Thymus (tissue), 11 donors: ENCODE results near the gene CYSLTR2. TPM values are rescaled to one million over a fixed set of nuclear protein-coding genes. Genes with fewer than 3 reads are reported as not detected.

Source experiments
- DNase-seq, 9 donors: peaks; one replicate each; pipeline ENCODE4 v3.0.0-alpha.2; 2013; ENCODE audit warnings: low spot score in 9 of 9, low read depth in 6 of 9, missing footprints in 1 of 9
- H3K27ac ChIP-seq, 2 donors: one replicate each; pipeline ENCODE4 v1.5.1; 2013; ENCODE audit warnings: control low read depth in 1 of 2, low read depth in 1 of 2, low read length in 1 of 2, mild to moderate bottlenecking in 1 of 2, moderate library complexity in 1 of 2
- H3K27me3 ChIP-seq, 2 donors: one replicate each; pipeline ENCODE4 v1.5.1; 2013; ENCODE audit warnings: low read length in 1 of 2; ENCODE audit not compliant: control insufficient read depth in 2 of 2, insufficient read depth in 1 of 2
- H3K36me3 ChIP-seq, 2 donors: one replicate each; pipeline ENCODE4 v1.5.1; 2013; ENCODE audit warnings: low read length in 1 of 2, mild to moderate bottlenecking in 1 of 2, moderate library complexity in 1 of 2; ENCODE audit not compliant: control insufficient read depth in 2 of 2, insufficient read depth in 2 of 2
- H3K4me1 ChIP-seq, 2 donors: one replicate each; pipeline ENCODE4 v1.5.1; 2013; ENCODE audit warnings: low read length in 2 of 2; ENCODE audit not compliant: control insufficient read depth in 2 of 2, insufficient read depth in 2 of 2
- H3K4me3 ChIP-seq, 2 donors: one replicate each; pipeline ENCODE4 v1.5.1; 2013; ENCODE audit warnings: low read length in 2 of 2, control low read depth in 1 of 2, mild to moderate bottlenecking in 1 of 2
- H3K9me3 ChIP-seq, 2 donors: one replicate each; pipeline ENCODE4 v1.5.1; 2013; ENCODE audit warnings: low read length in 1 of 2, mild to moderate bottlenecking in 1 of 2; ENCODE audit not compliant: control insufficient read depth in 2 of 2, insufficient read depth in 1 of 2
- WGBS: extraction: QIAGEN DNeasy Blood & Tissue Kit; methylation state at CpG from one replicate; pipeline ENCODE4 v1.1.7; 2013; 5-methylcytosine and 5-hydroxymethylcytosine counted together
- polyA plus RNA-seq: library from polyadenylated mRNA; stranded (reverse); fragments of 200-250 nt; gene quantifications from one replicate; pipeline ENCODE4 v1.2.3, GENCODE V29; 2013
- total RNA-seq: library from RNA; stranded (reverse); fragments of 120-200 nt; gene quantifications from one replicate; pipeline ENCODE4 v1.2.4, GENCODE V29; 2013
- donor health status: healthy.

CYSLTR2 gene
- total and polyA plus RNA-seq, 2 donors, result 1.9 to 2.2 TPM

DNA sequence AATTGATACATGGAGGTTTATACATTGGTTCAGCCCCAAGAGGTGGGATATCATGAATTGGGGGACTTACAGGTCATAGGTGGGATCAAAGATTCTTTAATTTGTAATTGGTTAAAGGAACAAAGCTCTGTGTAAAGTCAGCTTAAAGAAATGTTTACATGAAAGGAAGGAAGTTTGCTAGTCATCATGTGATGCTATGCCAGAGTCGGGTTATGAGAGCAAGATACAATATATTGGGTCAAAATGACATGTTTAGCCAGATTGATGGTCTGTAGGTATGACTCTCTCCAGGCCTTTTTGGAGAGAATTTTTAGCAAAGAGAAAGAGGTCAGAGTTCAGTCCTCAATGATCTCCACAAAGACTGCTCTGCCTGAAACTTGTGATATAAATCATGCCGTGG is 5.3 kb upstream of the CYSLTR2 start:
- DNase-seq, result peak in 1 of 9 donors; percentile 18
- Histone ChIP-seq H3K27me3 (no peaks in the 10 kb centered on the region), H3K9me3 (no peaks in the 10 kb centered on the region), H3K4me1 (peaks cover 0 to 5% of the 10 kb centered on the region in 2 donors), H3K36me3 (no peaks in the 10 kb centered on the region), H3K4me3 (no peak overlapping the region), H3K27ac (no peak overlapping the region)
- WGBS, result 67% methylated on average over 2 of the region's 2 CpGs

DNA sequence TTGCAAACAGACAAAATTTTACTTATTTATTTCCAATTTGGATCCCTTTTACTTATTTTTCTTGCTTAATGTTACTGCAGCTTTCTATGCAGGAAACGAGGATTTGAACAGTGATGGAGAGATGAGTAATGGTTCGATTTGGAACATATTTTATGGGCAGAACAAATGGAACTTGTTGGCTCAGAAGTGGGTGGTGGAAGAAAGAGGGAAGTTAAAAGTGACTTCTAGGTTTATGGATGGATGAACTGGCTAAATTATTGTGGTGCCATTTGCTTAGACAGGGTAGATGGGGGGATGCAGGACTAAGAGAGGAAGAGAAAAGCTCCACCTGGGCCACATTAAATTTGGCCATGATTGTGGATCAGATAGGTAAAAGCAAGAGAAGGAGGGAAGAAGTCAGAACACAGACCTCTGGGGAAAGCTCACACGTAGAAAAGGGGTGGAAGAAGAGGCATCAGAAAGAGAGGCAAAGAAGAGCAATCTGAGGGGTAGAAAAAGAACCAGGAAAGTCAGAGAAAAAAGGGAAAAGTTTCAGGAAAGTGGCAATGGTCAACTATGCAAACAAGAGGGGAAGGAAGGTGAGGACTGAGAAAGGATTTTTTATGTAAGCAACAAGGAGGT is 768 bp upstream of the CYSLTR2 start:
- WGBS, result 83% methylated on average over 3 of the region's 3 CpGs
- H3K27ac ChIP-seq, result peak overlapping the region in 1 of 2 donors; percentile 84
- no peaks in the 10 kb centered on the region for H3K9me3 ChIP-seq

DNA sequence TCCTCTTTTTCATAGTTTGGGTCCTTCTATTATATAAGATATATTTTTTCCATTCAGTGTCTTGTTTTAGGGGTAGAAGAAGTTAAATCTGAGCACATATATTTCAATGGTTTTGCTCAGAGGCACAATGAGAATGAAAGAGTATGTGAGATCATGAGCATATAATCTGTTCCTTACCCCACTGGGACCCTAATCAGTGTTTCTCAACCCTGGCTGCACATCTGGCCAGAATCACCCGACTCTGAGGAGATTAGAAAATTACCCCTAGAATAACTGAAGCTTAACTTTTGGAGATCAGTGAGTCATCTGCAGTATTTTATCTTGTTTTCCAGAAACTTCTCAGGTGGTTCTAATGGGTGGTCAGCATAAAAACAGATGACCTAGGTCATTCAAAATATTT is 782 bp downstream of the CYSLTR2 start:
- no peaks in the 10 kb centered on the region for H3K9me3 ChIP-seq
- DNase-seq, result no peak
- no peaks in the 10 kb centered on the region for H3K36me3 ChIP-seq
- no peaks in the 10 kb centered on the region for H3K27me3 ChIP-seq
- H3K4me3 ChIP-seq, result no peak overlapping the region
- whole genome bisulfite sequencing, result 80% methylated on average over 1 of the region's 1 CpG
- peaks cover 3 to 8% of the 10 kb centered on the region in 2 donors for H3K4me1 ChIP-seq
- H3K27ac ChIP-seq, result peak overlapping the region in 1 of 2 donors; percentile 41

More for the DNA sequence above, 768 bp upstream of the CYSLTR2 start:
- Histone ChIP-seq H3K4me1 (peaks cover 3 to 8% of the 10 kb centered on the region in 2 donors), H3K36me3 (no peaks in the 10 kb centered on the region), H3K27me3 (no peaks in the 10 kb centered on the region), H3K4me3 (no peak overlapping the region)
- DNase-seq, result no peak

DNA sequence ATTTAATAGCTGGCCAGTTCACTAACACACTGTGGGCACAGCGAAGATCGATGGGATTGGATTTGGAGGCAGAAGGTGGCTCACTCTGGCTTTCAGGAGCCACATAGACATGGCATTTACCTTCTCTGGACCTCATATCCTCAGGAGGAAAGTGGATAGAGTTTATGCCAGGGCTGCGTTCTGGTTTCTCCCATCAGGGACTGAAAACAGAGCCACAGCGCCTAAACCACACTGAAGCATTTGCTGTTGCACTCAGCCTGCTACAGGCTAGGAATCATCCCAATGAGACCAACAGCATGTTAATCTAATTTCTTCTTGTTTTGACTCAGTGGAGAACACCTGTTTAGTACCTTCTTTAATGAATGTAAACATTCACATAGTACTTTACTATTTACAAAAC is 1.6 kb downstream of the CYSLTR2 start:
- no peak overlapping the region for H3K4me3 ChIP-seq
- H3K27ac ChIP-seq, result no peak overlapping the region
- no peaks in the 10 kb centered on the region for H3K36me3 ChIP-seq
- H3K27me3 ChIP-seq, result no peaks in the 10 kb centered on the region
- no peak for DNase-seq
- 96% methylated on average over 4 of the region's 4 CpGs for WGBS
- no peaks in the 10 kb centered on the region for H3K9me3 ChIP-seq
- peaks cover 3 to 8% of the 10 kb centered on the region in 2 donors for H3K4me1 ChIP-seq

DNA sequence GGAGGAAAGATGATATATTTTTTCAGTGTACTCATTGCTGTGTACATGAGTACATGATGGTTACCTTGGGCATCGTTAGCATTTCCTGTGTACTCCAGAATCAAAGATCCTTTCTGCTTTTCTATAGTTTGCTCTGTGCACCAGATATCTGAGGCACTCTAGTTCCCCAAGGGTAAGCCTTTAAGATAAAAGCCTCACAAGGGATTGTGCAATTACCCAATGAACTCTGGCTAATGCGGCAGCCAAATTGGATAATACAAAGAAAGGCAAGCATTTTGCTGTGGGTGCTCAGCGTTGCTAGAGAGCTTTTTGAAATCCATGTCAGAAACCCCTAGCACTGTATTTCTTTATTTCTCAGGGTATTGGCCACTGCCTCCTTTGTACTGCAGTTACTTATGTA is 2.9 kb downstream of the CYSLTR2 start:
- Histone ChIP-seq H3K27me3 (no peaks in the 10 kb centered on the region), H3K27ac (no peak overlapping the region), H3K4me1 (peaks cover 3 to 8% of the 10 kb centered on the region in 2 donors), H3K4me3 (no peak overlapping the region), H3K9me3 (no peaks in the 10 kb centered on the region), H3K36me3 (no peaks in the 10 kb centered on the region)
- DNase-seq, result no peak
- WGBS, result 91% methylated on average over 3 of the region's 3 CpGs

DNA sequence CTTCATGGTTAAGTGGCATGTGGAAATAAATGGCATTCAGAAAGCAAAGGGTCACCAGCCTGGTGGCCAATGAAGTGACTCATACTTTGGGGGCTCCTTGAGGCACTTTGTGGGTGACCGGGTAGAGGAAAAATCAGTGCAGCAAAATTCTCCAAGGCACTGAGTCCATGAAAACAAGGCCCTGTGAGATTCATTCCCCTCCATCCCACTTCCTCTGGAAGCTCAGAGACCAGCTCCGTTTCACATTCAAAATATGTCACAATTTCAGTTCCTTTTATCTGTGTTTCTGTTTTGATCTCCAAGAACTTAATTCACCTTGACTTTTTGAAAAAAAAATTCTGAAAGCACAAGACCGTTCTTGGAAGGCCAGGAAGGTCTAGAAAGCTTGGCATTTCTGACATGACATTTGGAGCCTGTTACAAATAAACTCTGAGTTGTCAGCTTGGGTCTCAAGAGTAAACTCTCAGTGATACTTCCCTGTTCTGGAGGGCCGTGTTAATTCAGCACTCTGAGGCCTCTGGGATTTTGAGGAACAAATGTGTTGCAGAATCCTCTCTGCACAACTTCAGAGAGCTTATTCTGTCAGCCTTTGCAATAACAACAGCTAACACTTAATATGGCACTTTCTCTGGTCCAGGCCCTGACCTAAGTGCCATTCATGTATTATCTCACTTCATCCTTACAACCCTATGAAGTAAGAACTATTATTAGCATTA is 6.8 kb downstream of the CYSLTR2 start:
- H3K4me3 ChIP-seq, result no peak overlapping the region
- H3K9me3 ChIP-seq, result no peaks in the 10 kb centered on the region
- no peak overlapping the region for H3K27ac ChIP-seq
- H3K36me3 ChIP-seq, result no peaks in the 10 kb centered on the region
- DNase-seq, result peak in 1 of 9 donors; percentile 36
- WGBS, result 39% methylated on average over 4 of the region's 4 CpGs
- no peaks in the 10 kb centered on the region for H3K4me1 ChIP-seq
- no peaks in the 10 kb centered on the region for H3K27me3 ChIP-seq

DNA sequence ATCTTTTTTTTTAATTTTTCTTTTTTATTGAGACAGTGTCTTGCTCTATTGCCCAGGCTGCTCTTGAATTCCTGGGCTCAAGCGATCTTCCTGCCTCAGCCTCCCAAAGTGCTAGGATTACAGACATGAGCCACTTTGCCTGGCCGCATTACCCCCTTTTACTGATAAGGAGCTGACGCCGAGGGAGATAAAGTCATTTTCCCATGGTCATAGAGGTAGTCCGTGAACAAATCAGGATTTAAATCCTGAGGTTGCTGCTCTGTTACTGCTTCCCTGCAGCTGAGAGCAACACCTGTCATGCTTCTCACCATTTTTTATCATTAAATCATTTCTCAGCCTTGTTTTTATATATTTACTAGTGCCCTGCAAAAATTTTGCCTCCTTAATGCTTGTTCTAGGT is 7.4 kb downstream of the CYSLTR2 start:
- DNase-seq, result no peak
- H3K27me3 ChIP-seq, result no peaks in the 10 kb centered on the region
- WGBS, result 99% methylated on average over 5 of the region's 5 CpGs
- no peak overlapping the region for H3K27ac ChIP-seq
- H3K4me3 ChIP-seq, result no peak overlapping the region
- H3K4me1 ChIP-seq, result no peaks in the 10 kb centered on the region
- no peaks in the 10 kb centered on the region for H3K9me3 ChIP-seq
- H3K36me3 ChIP-seq, result no peaks in the 10 kb centered on the region

DNA sequence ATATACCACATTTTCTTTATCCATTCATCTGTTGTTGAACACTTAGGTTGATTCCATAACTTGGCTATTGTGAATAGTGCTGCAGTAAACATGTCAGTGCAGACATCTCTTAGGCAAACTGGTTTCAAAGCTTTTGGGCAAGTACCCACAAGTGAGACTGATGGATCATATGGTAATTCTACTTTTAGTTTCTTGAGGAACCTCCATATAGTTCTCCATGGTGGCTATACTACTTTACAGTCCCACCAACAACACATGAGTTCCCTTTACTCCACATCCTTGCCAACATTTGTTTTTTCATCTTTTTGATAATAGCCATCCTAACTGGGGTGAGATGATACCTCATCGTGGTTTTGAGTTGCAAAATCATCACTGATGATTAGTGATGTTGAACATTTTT is 8.5 kb downstream of the CYSLTR2 start:
- Histone ChIP-seq H3K27me3 (no peaks in the 10 kb centered on the region), H3K27ac (no peak overlapping the region), H3K4me1 (no peaks in the 10 kb centered on the region), H3K4me3 (no peak overlapping the region), H3K9me3 (peaks cover 0 to 2% of the 10 kb centered on the region in 2 donors), H3K36me3 (no peaks in the 10 kb centered on the region)
- DNase-seq, result no peak
- WGBS, result 95% methylated on average over 1 of the region's 1 CpG

DNA sequence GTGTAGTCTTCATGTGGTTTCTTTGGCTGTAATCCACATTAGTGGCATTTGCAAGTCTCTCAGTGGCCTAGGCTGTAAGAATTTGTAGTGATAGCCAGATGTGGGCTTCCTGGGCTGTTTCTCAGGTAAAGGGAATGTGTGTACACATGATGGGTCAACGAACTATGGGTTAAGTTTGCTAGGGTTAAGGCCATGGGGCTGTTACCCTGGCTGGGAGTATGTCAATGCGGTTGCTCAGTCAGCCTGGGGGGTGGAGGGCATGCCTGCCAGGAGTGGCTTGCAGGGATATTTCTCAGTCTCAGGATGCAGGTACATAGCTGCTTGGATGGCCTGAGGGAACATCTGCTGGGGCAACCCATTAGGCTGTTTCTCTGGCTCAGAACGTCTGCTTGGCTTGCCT is 13.4 kb downstream of the CYSLTR2 start:
- H3K4me1 ChIP-seq, result no peaks in the 10 kb centered on the region
- H3K9me3 ChIP-seq, result peaks cover 0 to 5% of the 10 kb centered on the region in 2 donors
- 65% methylated on average over 3 of the region's 3 CpGs for WGBS

More for the DNA sequence above, 13.4 kb downstream of the CYSLTR2 start:
- no peak overlapping the region for H3K27ac ChIP-seq
- H3K4me3 ChIP-seq, result no peak overlapping the region
- H3K27me3 ChIP-seq, result no peaks in the 10 kb centered on the region
- no peak for DNase-seq
- H3K36me3 ChIP-seq, result no peaks in the 10 kb centered on the region
